ENCODE results near the gene PITX3. TPM values are rescaled to one million over a fixed set of nuclear protein-coding genes. Genes with fewer than 3 reads are reported as not detected.

Gene PITX3
- total RNA-seq: not detected

- peak within 1 kb of the TSS; percentile 68 for H3K4me3 Mint-ChIP-seq
- peaks cover 3% of the 10 kb centered on the region for H3K36me3 Mint-ChIP-seq (ENCODE audit: low read depth)
- POLR2A ChIA-PET: interaction anchor here (2.1 kb wide), 1 partner anchor 153 kb away, joined by 7 read pairs; the partner anchor contains the start of gene NFKB2
- CTCF ChIA-PET: interaction anchor here (0.6 to 4.0 kb wide), 6 partner anchors 10 to 152 kb away, joined by 3 to 63 read pairs (median 5); no protein-coding TSS in a partner anchor
- H3K4me1 Mint-ChIP-seq (ENCODE audit: low read depth): peaks cover 30% of the 10 kb centered on the region
- H3K27me3 Mint-ChIP-seq (ENCODE audit: low read depth): peaks cover 48% of the 10 kb centered on the region
- no peaks in the 10 kb centered on the region for H3K9me3 Mint-ChIP-seq (ENCODE audit: insufficient read depth)
- ATAC-seq (peak; percentile 60), DNase-seq (peak; percentile 92)
- H3K27ac Mint-ChIP-seq: no peak within 1 kb of the TSS
These were observed at the start of gene PITX3 for GRCh38 chr10:102241444-102242117. Gene PITX3, minus strand, starts transcription at chr10:102241512. Its CDS starts 9,432 bp downstream, at chr10:102232080.

- no peaks in the 10 kb centered on the region for H3K27me3 Mint-ChIP-seq (ENCODE audit: low read depth)
- H3K4me1 Mint-ChIP-seq (ENCODE audit: low read depth): peaks cover 28% of the 10 kb centered on the region
- DNase-seq: no peak
- CTCF ChIA-PET: interaction anchor here (1.5 kb wide), 1 partner anchor 11 kb away, joined by 3 read pairs; no protein-coding TSS in a partner anchor
- no peak for ATAC-seq
- no peak overlapping the region for H3K27ac Mint-ChIP-seq
- H3K36me3 Mint-ChIP-seq (ENCODE audit: low read depth): peaks cover 24% of the 10 kb centered on the region
- POLR2A ChIA-PET: no interaction called here
- H3K4me3 Mint-ChIP-seq: no peak overlapping the region
- no peaks in the 10 kb centered on the region for H3K9me3 Mint-ChIP-seq (ENCODE audit: insufficient read depth)
These were observed 48.5 kb upstream of the PITX3 start for GRCh38 chr10:102289840-102290239.

GRCh38 chr10:102289356-102289755, 48.0 kb upstream of the PITX3 start:
- Mint-ChIP-seq H3K9me3 (ENCODE audit: insufficient read depth) (no peaks in the 10 kb centered on the region), H3K36me3 (ENCODE audit: low read depth) (peaks cover 24% of the 10 kb centered on the region), H3K27me3 (ENCODE audit: low read depth) (no peaks in the 10 kb centered on the region), H3K27ac (no peak overlapping the region), H3K4me1 (ENCODE audit: low read depth) (peaks cover 33% of the 10 kb centered on the region), H3K4me3 (no peak overlapping the region)
- ChIA-PET POLR2A (interaction anchor here (0.6 kb wide), 1 partner anchor 72 kb away, joined by 3 read pairs; no protein-coding TSS in a partner anchor), CTCF (interaction anchor here (1.0 to 1.5 kb wide), 3 partner anchors 11 to 57 kb away, joined by 3 to 4 read pairs (median 3); no protein-coding TSS in a partner anchor)
- ATAC-seq (no peak), DNase-seq (no peak)

- peaks cover 47% of the 10 kb centered on the region for H3K4me1 Mint-ChIP-seq (ENCODE audit: low read depth)
- ATAC-seq: no peak
- H3K4me3 Mint-ChIP-seq: no peak overlapping the region
- POLR2A ChIA-PET: no interaction called here
- H3K36me3 Mint-ChIP-seq (ENCODE audit: low read depth): peaks cover 26% of the 10 kb centered on the region
- H3K27me3 Mint-ChIP-seq (ENCODE audit: low read depth): no peaks in the 10 kb centered on the region
- CTCF ChIA-PET: interaction anchor here (1.1 kb wide), 1 partner anchor 57 kb away, joined by 4 read pairs; no protein-coding TSS in a partner anchor
- DNase-seq: no peak
- H3K9me3 Mint-ChIP-seq (ENCODE audit: insufficient read depth): no peaks in the 10 kb centered on the region
- H3K27ac Mint-ChIP-seq: peak overlapping the region; percentile 6
These were observed 46.7 kb upstream of the PITX3 start for GRCh38 chr10:102287991-102288390.

GRCh38 chr10:102287538-102287937, 46.2 kb upstream of the PITX3 start:
- H3K36me3 Mint-ChIP-seq (ENCODE audit: low read depth): peaks cover 29% of the 10 kb centered on the region
- ATAC-seq (no peak), DNase-seq (no peak)
- H3K27me3 Mint-ChIP-seq (ENCODE audit: low read depth): no peaks in the 10 kb centered on the region
- H3K4me1 Mint-ChIP-seq (ENCODE audit: low read depth): peaks cover 51% of the 10 kb centered on the region
- H3K9me3 Mint-ChIP-seq (ENCODE audit: insufficient read depth): no peaks in the 10 kb centered on the region
- CTCF ChIA-PET: interaction anchor here (1.1 to 4.4 kb wide), 2 partner anchors 56 to 64 kb away, joined by 4 to 33 read pairs; no protein-coding TSS in a partner anchor
- H3K4me3 Mint-ChIP-seq: no peak overlapping the region
- H3K27ac Mint-ChIP-seq: no peak overlapping the region
- POLR2A ChIA-PET: no interaction called here

- Mint-ChIP-seq H3K27me3 (ENCODE audit: low read depth) (no peaks in the 10 kb centered on the region), H3K4me3 (no peak overlapping the region), H3K27ac (no peak overlapping the region), H3K36me3 (ENCODE audit: low read depth) (peaks cover 31% of the 10 kb centered on the region), H3K9me3 (ENCODE audit: insufficient read depth) (no peaks in the 10 kb centered on the region), H3K4me1 (ENCODE audit: low read depth) (peaks cover 54% of the 10 kb centered on the region)
- ATAC-seq (no peak), DNase-seq (no peak)
- POLR2A ChIA-PET: no interaction called here
- CTCF ChIA-PET: interaction anchor here (1.0 to 4.4 kb wide), 4 partner anchors 12 to 71 kb away, joined by 3 to 33 read pairs (median 6); no protein-coding TSS in a partner anchor
These were observed 44.9 kb upstream of the PITX3 start for GRCh38 chr10:102286216-102286615.

- no peak overlapping the region for H3K27ac Mint-ChIP-seq
- CTCF ChIA-PET: interaction anchor here (1.4 to 4.4 kb wide), 4 partner anchors 17 to 67 kb away, joined by 7 to 33 read pairs (median 10); no protein-coding TSS in a partner anchor
- peaks cover 36% of the 10 kb centered on the region for H3K36me3 Mint-ChIP-seq (ENCODE audit: low read depth)
- H3K4me1 Mint-ChIP-seq (ENCODE audit: low read depth): peaks cover 64% of the 10 kb centered on the region
- POLR2A ChIA-PET: no interaction called here
- DNase-seq: no peak
- H3K27me3 Mint-ChIP-seq (ENCODE audit: low read depth): no peaks in the 10 kb centered on the region
- no peak overlapping the region for H3K4me3 Mint-ChIP-seq
- H3K9me3 Mint-ChIP-seq (ENCODE audit: insufficient read depth): no peaks in the 10 kb centered on the region
- ATAC-seq: no peak
These were observed 43.8 kb upstream of the PITX3 start for GRCh38 chr10:102285133-102285532.

- H3K9me3 Mint-ChIP-seq (ENCODE audit: insufficient read depth): no peaks in the 10 kb centered on the region
- ChIA-PET CTCF (interaction anchor here (0.9 to 4.4 kb wide), 8 partner anchors 15 to 115 kb away, joined by 3 to 33 read pairs (median 6); no protein-coding TSS in a partner anchor), POLR2A (no interaction called here)
- H3K36me3 Mint-ChIP-seq (ENCODE audit: low read depth): peaks cover 36% of the 10 kb centered on the region
- no peaks in the 10 kb centered on the region for H3K27me3 Mint-ChIP-seq (ENCODE audit: low read depth)
- peaks cover 70% of the 10 kb centered on the region for H3K4me1 Mint-ChIP-seq (ENCODE audit: low read depth)
- no peak for DNase-seq
- H3K4me3 Mint-ChIP-seq: peak overlapping the region; percentile 27
- H3K27ac Mint-ChIP-seq: peak overlapping the region; percentile 73
- no peak for ATAC-seq
These were observed 43.2 kb upstream of the PITX3 start for GRCh38 chr10:102284531-102284930.

- peak; percentile 61 for ATAC-seq
These were observed 42.6 kb upstream of the PITX3 start for GRCh38 chr10:102283890-102284289.

GRCh38 chr10:102283488-102283887, 42.2 kb upstream of the PITX3 start:
- POLR2A ChIA-PET: no interaction called here
- peak; percentile 15 for ATAC-seq

More at GRCh38 chr10:102283890-102284289, 42.6 kb upstream of the PITX3 start:
- no peaks in the 10 kb centered on the region for H3K27me3 Mint-ChIP-seq (ENCODE audit: low read depth)
- POLR2A ChIA-PET: no interaction called here
- no peaks in the 10 kb centered on the region for H3K9me3 Mint-ChIP-seq (ENCODE audit: insufficient read depth)
- peaks cover 33% of the 10 kb centered on the region for H3K36me3 Mint-ChIP-seq (ENCODE audit: low read depth)
- no peak for DNase-seq
- CTCF ChIA-PET: interaction anchor here (0.9 to 4.4 kb wide), 8 partner anchors 15 to 443 kb away, joined by 3 to 33 read pairs (median 4); no protein-coding TSS in a partner anchor
- peak overlapping the region; percentile 27 for H3K4me3 Mint-ChIP-seq
- peaks cover 73% of the 10 kb centered on the region for H3K4me1 Mint-ChIP-seq (ENCODE audit: low read depth)
- peak overlapping the region; percentile 73 for H3K27ac Mint-ChIP-seq

GRCh38 chr10:102281102-102281487, 39.8 kb upstream of the PITX3 start:
- ATAC-seq: no peak
- CTCF ChIA-PET: interaction anchor here (0.9 to 1.9 kb wide), 3 partner anchors 50 to 229 kb away, joined by 3 to 4 read pairs (median 4); no protein-coding TSS in a partner anchor
- peaks cover 27% of the 10 kb centered on the region for H3K36me3 Mint-ChIP-seq (ENCODE audit: low read depth)
- no peak overlapping the region for H3K27ac Mint-ChIP-seq
- H3K4me1 Mint-ChIP-seq (ENCODE audit: low read depth): peaks cover 56% of the 10 kb centered on the region
- no peak for DNase-seq
- no peak overlapping the region for H3K4me3 Mint-ChIP-seq
- H3K27me3 Mint-ChIP-seq (ENCODE audit: low read depth): no peaks in the 10 kb centered on the region
- POLR2A ChIA-PET: no interaction called here
- no peaks in the 10 kb centered on the region for H3K9me3 Mint-ChIP-seq (ENCODE audit: insufficient read depth)

More at GRCh38 chr10:102283488-102283887, 42.2 kb upstream of the PITX3 start:
- CTCF ChIA-PET: interaction anchor here (0.9 to 4.4 kb wide), 7 partner anchors 15 to 442 kb away, joined by 3 to 33 read pairs (median 3); no protein-coding TSS in a partner anchor
- H3K27ac Mint-ChIP-seq: peak overlapping the region; percentile 73
- DNase-seq: no peak
- peaks cover 36% of the 10 kb centered on the region for H3K36me3 Mint-ChIP-seq (ENCODE audit: low read depth)
- peak overlapping the region; percentile 27 for H3K4me3 Mint-ChIP-seq
- no peaks in the 10 kb centered on the region for H3K9me3 Mint-ChIP-seq (ENCODE audit: insufficient read depth)
- peaks cover 73% of the 10 kb centered on the region for H3K4me1 Mint-ChIP-seq (ENCODE audit: low read depth)
- H3K27me3 Mint-ChIP-seq (ENCODE audit: low read depth): no peaks in the 10 kb centered on the region

Measured in activated CD8-positive, alpha-beta T cell treated with anti-CD3 and anti-CD28 coated beads, Interleukin-2, amount 10 ng/mL, durations not matched to agents 7 days and 5 days (primary cell).